Measurements from ENCODE around the gene ZNF677. TPM values are rescaled to one million over a fixed set of nuclear protein-coding genes. Genes with fewer than 3 reads are reported as not detected.
"Not testable (repeated sequence)": the region's sequence is repeated elsewhere in the genome, so short reads cannot be mapped to it uniquely, and the experiment has no call there.

ZNF677 gene
- total RNA-seq, 1 donor from 2014 or later = 32.2 TPM

- Mint-ChIP-seq H3K27ac (ENCODE audit: unreplicated experiment) (peak overlapping the region; percentile 43), H3K27me3 (ENCODE audit: unreplicated experiment) (peaks cover 9% of the 10 kb centered on the region), H3K4me1 (ENCODE audit: unreplicated experiment) (peaks cover 6% of the 10 kb centered on the region), H3K9me3 (ENCODE audit: unreplicated experiment) (peaks cover 7% of the 10 kb centered on the region), H3K4me3 (ENCODE audit: unreplicated experiment) (no peak overlapping the region), H3K36me3 (ENCODE audit: low read depth, unreplicated experiment) (peaks cover 29% of the 10 kb centered on the region)
- peak; percentile 83 for TF ChIP-seq CTCF (IDR thresholded peaks at IDR 0.05; ENCODE audit: unreplicated experiment)
- DNase-seq (ENCODE audit: low spot score) = peak; percentile 77
These were observed 59.3 kb downstream of the ZNF677 start for GRCh38 chr19:53195265-53195903.

- peaks cover 4% of the 10 kb centered on the region for H3K9me3 Mint-ChIP-seq (ENCODE audit: unreplicated experiment)
- H3K27me3 Mint-ChIP-seq (ENCODE audit: unreplicated experiment) = peaks cover 10% of the 10 kb centered on the region
- no peak for TF ChIP-seq CTCF (IDR thresholded peaks at IDR 0.05; ENCODE audit: unreplicated experiment)
- no peak overlapping the region for H3K27ac Mint-ChIP-seq (ENCODE audit: unreplicated experiment)
- H3K4me1 Mint-ChIP-seq (ENCODE audit: unreplicated experiment) = peaks cover 6% of the 10 kb centered on the region
- H3K36me3 Mint-ChIP-seq (ENCODE audit: low read depth, unreplicated experiment) = peaks cover 24% of the 10 kb centered on the region
- peak overlapping the region; percentile 93 for H3K4me3 Mint-ChIP-seq (ENCODE audit: unreplicated experiment)
- DNase-seq (ENCODE audit: low spot score) = no peak
These were observed 61.0 kb downstream of the ZNF677 start for GRCh38 chr19:53193535-53194222.

GRCh38 chr19:53192771-53193534 is 61.7 kb downstream of the ZNF677 start, which contains the start of gene ZNF665:
Gene ZNF665, minus strand, starts transcription at chr19:53193358. Its CDS starts 10,460 bp downstream, at chr19:53182898.
- peak within 1 kb of the TSS; percentile 42 for H3K27ac Mint-ChIP-seq (ENCODE audit: unreplicated experiment)
- peaks cover 4% of the 10 kb centered on the region for H3K9me3 Mint-ChIP-seq (ENCODE audit: unreplicated experiment)
- TF ChIP-seq CTCF (IDR thresholded peaks at IDR 0.05; ENCODE audit: unreplicated experiment) = no peak
- H3K4me3 Mint-ChIP-seq (ENCODE audit: unreplicated experiment) = peak within 1 kb of the TSS; percentile 93
- peak; percentile 74 for DNase-seq (ENCODE audit: low spot score)
- peaks cover 6% of the 10 kb centered on the region for H3K4me1 Mint-ChIP-seq (ENCODE audit: unreplicated experiment)
- H3K36me3 Mint-ChIP-seq (ENCODE audit: low read depth, unreplicated experiment) = peaks cover 25% of the 10 kb centered on the region
- peaks cover 10% of the 10 kb centered on the region for H3K27me3 Mint-ChIP-seq (ENCODE audit: unreplicated experiment)

- peaks cover 7% of the 10 kb centered on the region for H3K27me3 Mint-ChIP-seq (ENCODE audit: unreplicated experiment)
- DNase-seq (ENCODE audit: low spot score) = no peak
- H3K4me3 Mint-ChIP-seq (ENCODE audit: unreplicated experiment) = no peak overlapping the region
- H3K4me1 Mint-ChIP-seq (ENCODE audit: unreplicated experiment) = peaks cover 1% of the 10 kb centered on the region
- peaks cover 4% of the 10 kb centered on the region for H3K9me3 Mint-ChIP-seq (ENCODE audit: unreplicated experiment)
- TF ChIP-seq CTCF (IDR thresholded peaks at IDR 0.05; ENCODE audit: unreplicated experiment) = no peak
- peaks cover 12% of the 10 kb centered on the region for H3K36me3 Mint-ChIP-seq (ENCODE audit: low read depth, unreplicated experiment)
- H3K27ac Mint-ChIP-seq (ENCODE audit: unreplicated experiment) = no peak overlapping the region
These were observed 64.4 kb downstream of the ZNF677 start for GRCh38 chr19:53190253-53190652.

- H3K9me3 Mint-ChIP-seq (ENCODE audit: unreplicated experiment); H3K4me3 Mint-ChIP-seq (ENCODE audit: unreplicated experiment); H3K27ac Mint-ChIP-seq (ENCODE audit: unreplicated experiment); H3K4me1 Mint-ChIP-seq (ENCODE audit: unreplicated experiment); H3K27me3 Mint-ChIP-seq (ENCODE audit: unreplicated experiment): not testable (repeated sequence)
- H3K36me3 Mint-ChIP-seq (ENCODE audit: low read depth, unreplicated experiment) = peaks cover 13% of the 10 kb centered on the region
- peak; percentile 16 for DNase-seq (ENCODE audit: low spot score)
These were observed 64.9 kb downstream of the ZNF677 start for GRCh38 chr19:53189691-53190198.
